Breast epithelium (tissue), 3 donors: ENCODE measurements around the gene GAS7.
"Not testable (repeated sequence)": the region's sequence is repeated elsewhere in the genome, so short reads cannot be mapped to it uniquely, and the experiment has no call there.

Experiments used
- CTCF ChIP-seq, 3 donors: fragments of 450-650 bp; IDR thresholded peaks; one replicate each; pipeline ENCODE4 v1.5.1; 2016 to 2017; ENCODE audit warnings: antibody characterized with exemption in 3 of 3, mild to moderate bottlenecking in 3 of 3, moderate library complexity in 3 of 3
- POLR2A ChIP-seq: fragments of 450-650 bp; IDR thresholded peaks from one replicate; pipeline ENCODE4 v1.6.1; 2016; ENCODE audit warnings: antibody characterized with exemption, mild to moderate bottlenecking, moderate library complexity
- POLR2AphosphoS5 ChIP-seq, 3 donors: sonication (generic); formaldehyde crosslinking; IDR thresholded peaks; one replicate each; pipeline ENCODE4 v1.6.1; 2017; ENCODE audit warnings: antibody characterized with exemption in 3 of 3

- TF ChIP-seq POLR2A; CTCF (IDR thresholded peaks at IDR 0.05); POLR2AphosphoS5 (IDR thresholded peaks at IDR 0.05): not testable (repeated sequence)
Measured at GRCh38 chr17:10095295-10095694, 103.1 kb downstream of the GAS7 start.
